MM.1S (cell line): ENCODE data around the gene CDKN2B-AS1.

Experiments
- DNase-seq: peaks from one replicate; pipeline ENCODE4 v3.0.0-alpha.2; 2015
- H2AFZ ChIP-seq: fragments of 300-600 bp; sonication (generic); 2 replicates; pipeline ENCODE4 v1.6.0; 2016; ENCODE audit warnings: antibody characterized with exemption, low read length
- H3F3A ChIP-seq: fragments of 300-600 bp; sonication (generic); 2 replicates; pipeline ENCODE4 v1.6.1; 2016; ENCODE audit warnings: mild to moderate bottlenecking, antibody characterized with exemption, low read length, moderate library complexity, mixed read lengths; ENCODE audit not compliant: insufficient read depth
- H3K27ac ChIP-seq: fragments of 300-600 bp; sonication (generic); 2 replicates; pipeline ENCODE4 v1.5.1; 2016; ENCODE audit warnings: mild to moderate bottlenecking, low read length
- H3K27me3 ChIP-seq: fragments of 300-600 bp; sonication (generic); replicated peaks from 2 replicates; pipeline ENCODE4 v1.6.0; 2016; ENCODE audit warnings: low read length; ENCODE audit not compliant: insufficient read depth
- H3K36me3 ChIP-seq: fragments of 300-600 bp; sonication (generic); replicated peaks from 2 replicates; pipeline ENCODE4 v1.6.1; 2016; ENCODE audit warnings: mild to moderate bottlenecking, low read length, mixed read lengths; ENCODE audit not compliant: insufficient read depth
- H3K4me1 ChIP-seq: fragments of 300-600 bp; sonication (generic); 2 replicates; pipeline ENCODE4 v1.6.1; 2016; ENCODE audit warnings: low read length, mixed read lengths
- H3K4me2 ChIP-seq: fragments of 300-600 bp; sonication (generic); 2 replicates; pipeline ENCODE4 v1.6.0; 2016; ENCODE audit warnings: low read depth, low read length
- H3K4me3 ChIP-seq: fragments of 300-600 bp; sonication (generic); 2 replicates; pipeline ENCODE4 v1.5.1; 2016; ENCODE audit warnings: low read length, mixed read lengths
- H3K79me2 ChIP-seq: fragments of 300-600 bp; sonication (generic); 2 replicates; pipeline ENCODE4 v1.6.1; 2016; ENCODE audit warnings: mixed run types, low read length, mixed read lengths
- H3K9ac ChIP-seq: fragments of 300-600 bp; sonication (generic); 2 replicates; pipeline ENCODE4 v1.6.1; 2016; ENCODE audit warnings: low read length, mixed read lengths
- H3K9me2 ChIP-seq: fragments of 300-600 bp; sonication (generic); replicated peaks from 2 replicates; pipeline ENCODE4 v1.6.1; 2016; ENCODE audit warnings: mild to moderate bottlenecking, low read length, mixed read lengths; ENCODE audit not compliant: insufficient read depth
- H3K9me3 ChIP-seq: fragments of 300-600 bp; sonication (generic); replicated peaks from 2 replicates; pipeline ENCODE4 v1.6.1; 2016; ENCODE audit warnings: mild to moderate bottlenecking, low read length, mixed read lengths; ENCODE audit not compliant: insufficient read depth
- H4K20me1 ChIP-seq: fragments of 300-600 bp; sonication (generic); 2 replicates; pipeline ENCODE4 v1.6.1; 2016; ENCODE audit warnings: mild to moderate bottlenecking, low read length, moderate library complexity, mixed read lengths; ENCODE audit not compliant: insufficient read depth
- EZH2 ChIP-seq: fragments of 300-600 bp; sonication (generic); optimal IDR thresholded peaks from 2 replicates; pipeline ENCODE3; 2017; ENCODE audit warnings: low read depth, mild to moderate bottlenecking, antibody characterized with exemption, low read length, mixed read lengths
- EZH2phosphoT487 ChIP-seq: fragments of 300-600 bp; sonication (generic); IDR thresholded peaks from 2 replicates; pipeline ENCODE4 v1.6.1; 2018; ENCODE audit warnings: antibody characterized with exemption, low read length
- TF ChIP-seq, protein P1 (sequence below): fragments of 300-600 bp; sonication (generic); IDR thresholded peaks from 2 replicates; pipeline ENCODE4 v1.5.1; 2016; ENCODE audit warnings: antibody characterized with exemption, low read length, mixed read lengths

CDKN2B-AS1 gene

GRCh38 chr9:22114956-22115355, 120.4 kb downstream of the CDKN2B-AS1 start:
- no peaks in the 10 kb centered on the region for H3K9me3 ChIP-seq
- H2AFZ ChIP-seq, result no peak overlapping the region
- DNase-seq, result no peak
- no peak overlapping the region for H3K9ac ChIP-seq
- no peaks in the 10 kb centered on the region for H3K4me1 ChIP-seq
- H3K79me2 ChIP-seq, result no peaks in the 10 kb centered on the region
- H3K4me3 ChIP-seq, result no peak overlapping the region
- H3K27ac ChIP-seq, result no peak overlapping the region
- no peak overlapping the region for H3K4me2 ChIP-seq
- H3K36me3 ChIP-seq, result no peaks in the 10 kb centered on the region
- TF ChIP-seq EZH2phosphoT487, result no peak
- H3K27me3 ChIP-seq, result no peaks in the 10 kb centered on the region
- no peaks in the 10 kb centered on the region for H3F3A ChIP-seq
- no peaks in the 10 kb centered on the region for H3K9me2 ChIP-seq
- no peaks in the 10 kb centered on the region for H4K20me1 ChIP-seq

GRCh38 chr9:22116758-22117157, 122.2 kb downstream of the CDKN2B-AS1 start:
- Histone ChIP-seq H3K36me3 (no peaks in the 10 kb centered on the region), H3K79me2 (no peaks in the 10 kb centered on the region), H4K20me1 (no peaks in the 10 kb centered on the region), H3K27me3 (no peaks in the 10 kb centered on the region), H3F3A (no peaks in the 10 kb centered on the region), H2AFZ (no peak overlapping the region), H3K9ac (no peak overlapping the region), H3K9me2 (no peaks in the 10 kb centered on the region), H3K9me3 (no peaks in the 10 kb centered on the region), H3K4me1 (no peaks in the 10 kb centered on the region), H3K27ac (no peak overlapping the region), H3K4me2 (no peak overlapping the region), H3K4me3 (no peak overlapping the region)
- DNase-seq, result no peak
- TF ChIP-seq, protein P1, sequence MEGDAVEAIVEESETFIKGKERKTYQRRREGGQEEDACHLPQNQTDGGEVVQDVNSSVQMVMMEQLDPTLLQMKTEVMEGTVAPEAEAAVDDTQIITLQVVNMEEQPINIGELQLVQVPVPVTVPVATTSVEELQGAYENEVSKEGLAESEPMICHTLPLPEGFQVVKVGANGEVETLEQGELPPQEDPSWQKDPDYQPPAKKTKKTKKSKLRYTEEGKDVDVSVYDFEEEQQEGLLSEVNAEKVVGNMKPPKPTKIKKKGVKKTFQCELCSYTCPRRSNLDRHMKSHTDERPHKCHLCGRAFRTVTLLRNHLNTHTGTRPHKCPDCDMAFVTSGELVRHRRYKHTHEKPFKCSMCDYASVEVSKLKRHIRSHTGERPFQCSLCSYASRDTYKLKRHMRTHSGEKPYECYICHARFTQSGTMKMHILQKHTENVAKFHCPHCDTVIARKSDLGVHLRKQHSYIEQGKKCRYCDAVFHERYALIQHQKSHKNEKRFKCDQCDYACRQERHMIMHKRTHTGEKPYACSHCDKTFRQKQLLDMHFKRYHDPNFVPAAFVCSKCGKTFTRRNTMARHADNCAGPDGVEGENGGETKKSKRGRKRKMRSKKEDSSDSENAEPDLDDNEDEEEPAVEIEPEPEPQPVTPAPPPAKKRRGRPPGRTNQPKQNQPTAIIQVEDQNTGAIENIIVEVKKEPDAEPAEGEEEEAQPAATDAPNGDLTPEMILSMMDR, result no peak
- TF ChIP-seq EZH2phosphoT487 (no peak), EZH2 (no peak)

- no peaks in the 10 kb centered on the region for H3K36me3 ChIP-seq
- H4K20me1 ChIP-seq, result no peaks in the 10 kb centered on the region
- no peak overlapping the region for H3K4me3 ChIP-seq
- no peaks in the 10 kb centered on the region for H3K79me2 ChIP-seq
- H2AFZ ChIP-seq, result no peak overlapping the region
- H3K4me1 ChIP-seq, result no peaks in the 10 kb centered on the region
- H3F3A ChIP-seq, result no peaks in the 10 kb centered on the region
- H3K9me2 ChIP-seq, result no peaks in the 10 kb centered on the region
- H3K4me2 ChIP-seq, result no peak overlapping the region
- DNase-seq, result no peak
- H3K27me3 ChIP-seq, result no peaks in the 10 kb centered on the region
- no peak overlapping the region for H3K27ac ChIP-seq
- TF ChIP-seq, protein P1, result no peak
- TF ChIP-seq EZH2phosphoT487, result no peak
- TF ChIP-seq EZH2, result no peak
- H3K9ac ChIP-seq, result no peak overlapping the region
- H3K9me3 ChIP-seq, result no peaks in the 10 kb centered on the region
Observed at GRCh38 chr9:22117511-22118384, 123.2 kb downstream of the CDKN2B-AS1 start.

DNA sequence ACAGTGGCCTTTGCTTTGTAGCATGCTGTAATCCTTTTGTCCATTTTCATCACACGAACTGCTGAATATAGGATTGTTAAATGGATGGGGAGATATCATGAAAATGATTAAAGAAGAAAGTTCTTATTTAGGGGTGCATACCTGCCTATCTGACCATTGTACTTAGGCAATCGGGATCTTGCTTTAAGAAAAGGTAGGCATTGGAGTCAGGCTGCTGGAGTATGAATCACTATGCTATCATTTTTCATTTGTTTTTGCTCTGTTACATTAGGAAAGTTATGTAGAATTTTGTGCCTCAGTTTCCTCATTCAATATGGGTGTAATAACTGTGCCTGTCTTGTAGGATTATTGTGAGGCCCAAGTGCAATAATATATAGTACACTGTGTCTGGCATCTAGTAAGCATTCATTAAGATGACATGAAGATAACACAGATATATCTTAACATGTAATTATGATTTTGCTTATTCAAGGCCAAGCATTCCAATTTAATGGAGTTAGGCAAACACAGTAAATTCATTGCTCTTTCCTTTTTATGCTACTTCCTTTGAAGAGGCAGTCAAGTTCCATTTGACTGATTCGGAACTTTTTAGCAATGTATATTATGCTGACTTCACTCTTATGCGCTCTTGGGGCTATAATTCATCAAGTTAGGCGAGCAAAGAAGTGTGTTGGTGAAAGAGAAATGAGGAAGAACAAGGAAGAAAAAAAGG, 124.4 kb downstream of the CDKN2B-AS1 start:
- H3K27ac ChIP-seq, result no peak overlapping the region
- no peaks in the 10 kb centered on the region for H3K79me2 ChIP-seq
- no peak overlapping the region for H2AFZ ChIP-seq
- no peaks in the 10 kb centered on the region for H3F3A ChIP-seq
- TF ChIP-seq, protein P1, result no peak
- TF ChIP-seq EZH2phosphoT487 (no peak), EZH2 (no peak)
- DNase-seq, result no peak
- H3K4me1 ChIP-seq, result no peaks in the 10 kb centered on the region
- H3K9me3 ChIP-seq, result no peaks in the 10 kb centered on the region
- H3K4me2 ChIP-seq, result no peak overlapping the region
- H3K9ac ChIP-seq, result no peak overlapping the region
- no peaks in the 10 kb centered on the region for H3K27me3 ChIP-seq
- H4K20me1 ChIP-seq, result no peaks in the 10 kb centered on the region
- H3K36me3 ChIP-seq, result no peaks in the 10 kb centered on the region
- H3K9me2 ChIP-seq, result no peaks in the 10 kb centered on the region
- H3K4me3 ChIP-seq, result no peak overlapping the region
